Neuronal stem cell (in vitro differentiated cells): Measurements from ENCODE around the gene RC3H1.

Experiments
- DNase-seq: peaks from one replicate; pipeline ENCODE4 v3.0.0-alpha.2; 2013; ENCODE audit warnings: low spot score
- H2AFZ ChIP-seq: one replicate; pipeline ENCODE4 v1.6.1; 2013; ENCODE audit warnings: mild to moderate bottlenecking, low read length, inconsistent platforms
- H2AK5ac ChIP-seq: 2 replicates; pipeline ENCODE4 v1.6.1; 2013; ENCODE audit warnings: low read depth, mild to moderate bottlenecking, inconsistent platforms, low read length, moderate library complexity, mixed read lengths
- H2BK120ac ChIP-seq: 2 replicates; pipeline ENCODE4 v1.6.1; 2013; ENCODE audit warnings: low read depth, mild to moderate bottlenecking, inconsistent platforms, low read length, moderate library complexity, mixed read lengths
- H2BK12ac ChIP-seq: one replicate; pipeline ENCODE4 v1.6.1; 2013; ENCODE audit warnings: low read length, inconsistent platforms
- H2BK15ac ChIP-seq: 2 replicates; pipeline ENCODE4 v1.6.1; 2013; ENCODE audit warnings: mild to moderate bottlenecking, low read length, inconsistent platforms, mixed read lengths
- H2BK5ac ChIP-seq: one replicate; pipeline ENCODE4 v1.6.1; 2013; ENCODE audit warnings: inconsistent platforms, mild to moderate bottlenecking, low read length, moderate library complexity
- H3K14ac ChIP-seq: one replicate; pipeline ENCODE4 v1.6.1; 2013; ENCODE audit warnings: low read length, inconsistent platforms
- H3K18ac ChIP-seq: 2 replicates; pipeline ENCODE4 v1.6.1; 2013; ENCODE audit warnings: low read length, inconsistent platforms
- H3K23ac ChIP-seq: 2 replicates; pipeline ENCODE4 v1.6.1; 2013; ENCODE audit warnings: low read depth, mild to moderate bottlenecking, mixed read lengths, low read length, inconsistent platforms; ENCODE audit not compliant: poor library complexity
- H3K27ac ChIP-seq: replicated peaks from 3 replicates; pipeline ENCODE4 v1.5.1; 2013; ENCODE audit warnings: low read length, inconsistent platforms
- H3K27me3 ChIP-seq, 3 experiments: 2 replicates each; pipeline ENCODE4 v1.6.1; 2013; ENCODE audit warnings: low read length in 3 of 3, mild to moderate bottlenecking in 2 of 3, inconsistent platforms in 1 of 3, low read depth in 1 of 3, mixed read lengths in 1 of 3, moderate library complexity in 1 of 3; ENCODE audit not compliant: control insufficient read depth in 3 of 3, insufficient read depth in 3 of 3
- H3K36me3 ChIP-seq, 2 donors: replicated peaks in 1 of 2; 2 replicates each; pipeline ENCODE4 v1.6.1; 2013; ENCODE audit warnings: low read length in 2 of 2; ENCODE audit not compliant: control insufficient read depth in 2 of 2, insufficient read depth in 2 of 2
- H3K4ac ChIP-seq: 2 replicates; pipeline ENCODE4 v1.6.1; 2013; ENCODE audit warnings: inconsistent platforms, mild to moderate bottlenecking, low read length, moderate library complexity
- H3K4me1 ChIP-seq, 2 donors: 1 replicate in 1 of 2; 2 replicates in 1 of 2; pipeline ENCODE4 v1.6.1; 2013; ENCODE audit warnings: low read length in 2 of 2, low read depth in 1 of 2; ENCODE audit not compliant: control insufficient read depth in 2 of 2, insufficient read depth in 1 of 2
- H3K4me2 ChIP-seq: one replicate; pipeline ENCODE4 v1.6.1; 2013; ENCODE audit warnings: mild to moderate bottlenecking, low read length, inconsistent platforms; ENCODE audit not compliant: insufficient read depth, poor library complexity, severe bottlenecking
- H3K4me3 ChIP-seq, 2 donors: 2 replicates each; pipeline ENCODE4 v1.5.1; 2013; ENCODE audit warnings: low read length in 2 of 2, mild to moderate bottlenecking in 2 of 2, inconsistent platforms in 1 of 2, moderate library complexity in 1 of 2
- H3K79me1 ChIP-seq: one replicate; pipeline ENCODE4 v1.6.1; 2013; ENCODE audit warnings: low read depth, mild to moderate bottlenecking, inconsistent platforms, low read length, moderate library complexity
- H3K9ac ChIP-seq: one replicate; pipeline ENCODE4 v1.6.1; 2013; ENCODE audit warnings: mild to moderate bottlenecking, low read depth, low read length, inconsistent platforms; ENCODE audit not compliant: poor library complexity
- H3K9me3 ChIP-seq, 2 donors: replicated peaks in 1 of 2; 2 replicates each; pipeline versions ENCODE3 to v1.6.1; 2013; ENCODE audit warnings: low read length in 2 of 2, mild to moderate bottlenecking in 2 of 2, inconsistent platforms in 1 of 2, low read depth in 1 of 2, mixed read lengths in 1 of 2, moderate library complexity in 1 of 2; ENCODE audit not compliant: control insufficient read depth in 2 of 2, insufficient read depth in 1 of 2
- H4K8ac ChIP-seq: one replicate; pipeline ENCODE4 v1.6.1; 2013; ENCODE audit warnings: low read depth, mild to moderate bottlenecking, inconsistent platforms, low read length, moderate library complexity
- H4K91ac ChIP-seq: one replicate; pipeline ENCODE4 v1.6.1; 2013; ENCODE audit warnings: low read length, low read depth, mild to moderate bottlenecking, inconsistent platforms; ENCODE audit not compliant: poor library complexity
- WGBS, 2 donors: extraction: QIAGEN DNeasy Blood & Tissue Kit; methylation state at CpG; one replicate each; pipeline ENCODE4 v1.1.7; 2013; ENCODE audit warnings: missing lambda C conversion rate in 2 of 2, mixed read lengths in 1 of 2; ENCODE audit not compliant: insufficient read length in 2 of 2, insufficient replicate concordance in 1 of 2; ENCODE audit errors: extremely low coverage in 2 of 2; 5-methylcytosine and 5-hydroxymethylcytosine counted together

Gene RC3H1

GRCh38 chr1:173915596-173915995, 106.6 kb downstream of the RC3H1 start:
- no peaks in the 10 kb centered on the region for H3K27me3 ChIP-seq
- H3K27ac ChIP-seq, result no peak overlapping the region
- no peak overlapping the region for H3K4me3 ChIP-seq
- no peak overlapping the region for H3K14ac ChIP-seq
- H3K4me1 ChIP-seq, result no peaks in the 10 kb centered on the region
- H3K4ac ChIP-seq, result no peak overlapping the region
- no peak overlapping the region for H3K18ac ChIP-seq
- H3K9me3 ChIP-seq, result no peaks in the 10 kb centered on the region
- no peak overlapping the region for H3K9ac ChIP-seq
- no peak overlapping the region for H2AK5ac ChIP-seq
- WGBS, 2 donors, result no CpG with 5 or more reads among the region's 2 CpGs
- no peak for DNase-seq
- no peak overlapping the region for H3K23ac ChIP-seq
- no peak overlapping the region for H2AFZ ChIP-seq
- H3K36me3 ChIP-seq, result no peaks in the 10 kb centered on the region
- H3K79me1 ChIP-seq, result no peaks in the 10 kb centered on the region
- no peak overlapping the region for H2BK120ac ChIP-seq
- no peak overlapping the region for H2BK5ac ChIP-seq
- H4K8ac ChIP-seq, result no peak overlapping the region
- no peak overlapping the region for H4K91ac ChIP-seq
- H2BK12ac ChIP-seq, result no peak overlapping the region
- no peak overlapping the region for H3K4me2 ChIP-seq
- H2BK15ac ChIP-seq, result no peak overlapping the region

- Histone ChIP-seq H2BK5ac (no peak overlapping the region), H4K8ac (no peak overlapping the region), H2BK120ac (no peak overlapping the region), H3K27me3 (no peaks in the 10 kb centered on the region), H3K9ac (no peak overlapping the region), H3K79me1 (no peaks in the 10 kb centered on the region), H3K27ac (no peak overlapping the region), H2AK5ac (no peak overlapping the region), H4K91ac (no peak overlapping the region), H3K4me2 (no peak overlapping the region), H2BK15ac (no peak overlapping the region), H3K18ac (no peak overlapping the region), H2BK12ac (no peak overlapping the region), H3K4me1 (no peaks in the 10 kb centered on the region), H3K23ac (no peak overlapping the region), H3K4ac (no peak overlapping the region), H3K9me3 (no peaks in the 10 kb centered on the region), H3K36me3 (no peaks in the 10 kb centered on the region), H3K14ac (no peak overlapping the region), H3K4me3 (no peak overlapping the region), H2AFZ (no peak overlapping the region)
- WGBS, 2 donors, result no CpG with 5 or more reads among the region's 13 CpGs
- DNase-seq, result no peak
Observed at GRCh38 chr1:173914366-173914871, 107.7 kb downstream of the RC3H1 start.

GRCh38 chr1:173913111-173913510, 109.0 kb downstream of the RC3H1 start:
- no peaks in the 10 kb centered on the region for H3K9me3 ChIP-seq
- no peaks in the 10 kb centered on the region for H3K27me3 ChIP-seq
- no peak for DNase-seq
- H3K27ac ChIP-seq, result no peak overlapping the region
- H3K79me1 ChIP-seq, result no peaks in the 10 kb centered on the region
- no peak overlapping the region for H3K14ac ChIP-seq
- no peak overlapping the region for H2BK12ac ChIP-seq
- no peak overlapping the region for H3K18ac ChIP-seq
- no peaks in the 10 kb centered on the region for H3K4me1 ChIP-seq
- no peak overlapping the region for H3K4ac ChIP-seq
- no peak overlapping the region for H3K23ac ChIP-seq
- no peak overlapping the region for H3K9ac ChIP-seq
- WGBS, 2 donors, result no CpG with 5 or more reads among the region's 3 CpGs
- H4K91ac ChIP-seq, result no peak overlapping the region
- no peak overlapping the region for H2AK5ac ChIP-seq
- H2BK120ac ChIP-seq, result no peak overlapping the region
- no peak overlapping the region for H2BK5ac ChIP-seq
- H2BK15ac ChIP-seq, result no peak overlapping the region
- H4K8ac ChIP-seq, result no peak overlapping the region
- H3K36me3 ChIP-seq, result no peaks in the 10 kb centered on the region
- H3K4me3 ChIP-seq, result no peak overlapping the region
- H2AFZ ChIP-seq, result no peak overlapping the region
- H3K4me2 ChIP-seq, result no peak overlapping the region

GRCh38 chr1:173903827-173904531, 118.2 kb downstream of the RC3H1 start:
- H3K9me3 ChIP-seq, result peaks cover 0 to 2% of the 10 kb centered on the region in 2 donors
- no peak overlapping the region for H3K18ac ChIP-seq
- H3K23ac ChIP-seq, result no peak overlapping the region
- no peak overlapping the region for H4K8ac ChIP-seq
- H4K91ac ChIP-seq, result no peak overlapping the region
- H2BK12ac ChIP-seq, result no peak overlapping the region
- H2BK120ac ChIP-seq, result no peak overlapping the region
- no peak overlapping the region for H3K14ac ChIP-seq
- no peak overlapping the region for H2AFZ ChIP-seq
- no peak for DNase-seq
- H3K4me2 ChIP-seq, result no peak overlapping the region
- H3K27ac ChIP-seq, result no peak overlapping the region
- H2BK15ac ChIP-seq, result no peak overlapping the region
- no peak overlapping the region for H2AK5ac ChIP-seq
- H3K9ac ChIP-seq, result no peak overlapping the region
- H3K27me3 ChIP-seq, result no peaks in the 10 kb centered on the region
- H3K4me1 ChIP-seq, result no peaks in the 10 kb centered on the region
- H3K79me1 ChIP-seq, result no peaks in the 10 kb centered on the region
- H3K4me3 ChIP-seq, result no peak overlapping the region
- WGBS, 2 donors, result no CpG with 5 or more reads among the region's 6 CpGs
- H3K36me3 ChIP-seq, result no peaks in the 10 kb centered on the region
- H2BK5ac ChIP-seq, result no peak overlapping the region
- H3K4ac ChIP-seq, result no peak overlapping the region
